ENCODE data around the gene SBNO1.

SBNO1 gene

DNA sequence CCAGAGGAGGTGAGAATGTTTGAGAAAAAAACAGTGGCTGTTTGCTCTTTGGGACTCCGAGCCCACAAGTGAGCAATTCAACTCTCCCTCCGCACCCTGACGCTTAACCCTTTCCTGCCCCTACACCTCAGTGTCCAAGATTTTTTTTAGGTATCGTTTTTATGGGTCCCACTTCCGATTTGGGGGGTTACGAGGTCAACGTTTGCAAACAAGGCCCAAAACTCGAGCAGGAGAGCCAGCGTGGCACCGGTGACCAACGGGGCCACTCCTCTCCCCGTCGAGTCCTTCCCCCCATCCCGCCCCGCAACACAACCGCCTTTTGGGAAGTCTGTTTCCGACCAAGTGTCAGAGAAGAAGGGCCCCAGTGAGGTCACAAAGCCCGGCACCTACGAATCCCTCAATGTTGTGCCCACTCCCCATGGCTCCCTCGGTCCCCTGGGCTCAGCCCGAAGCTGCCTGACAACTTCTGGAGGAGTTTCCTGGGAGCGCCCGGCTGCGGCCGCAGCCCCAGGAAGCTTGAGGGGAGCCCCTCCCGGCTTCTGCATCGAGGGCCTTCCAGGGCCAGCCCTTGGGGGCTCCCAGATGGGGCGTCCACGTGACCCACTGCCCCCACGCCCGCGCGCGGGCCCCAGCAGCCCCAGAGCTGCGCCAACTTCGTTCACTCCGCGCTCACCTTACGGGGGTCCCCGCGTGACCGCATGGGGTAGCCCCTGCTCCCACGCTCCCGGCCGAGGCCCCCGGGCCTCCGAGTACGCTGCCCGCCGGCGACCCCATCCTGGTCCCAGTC lies 94.2 kb downstream of the SBNO1 start (continued):
- TF ChIP-seq, protein P1, sequence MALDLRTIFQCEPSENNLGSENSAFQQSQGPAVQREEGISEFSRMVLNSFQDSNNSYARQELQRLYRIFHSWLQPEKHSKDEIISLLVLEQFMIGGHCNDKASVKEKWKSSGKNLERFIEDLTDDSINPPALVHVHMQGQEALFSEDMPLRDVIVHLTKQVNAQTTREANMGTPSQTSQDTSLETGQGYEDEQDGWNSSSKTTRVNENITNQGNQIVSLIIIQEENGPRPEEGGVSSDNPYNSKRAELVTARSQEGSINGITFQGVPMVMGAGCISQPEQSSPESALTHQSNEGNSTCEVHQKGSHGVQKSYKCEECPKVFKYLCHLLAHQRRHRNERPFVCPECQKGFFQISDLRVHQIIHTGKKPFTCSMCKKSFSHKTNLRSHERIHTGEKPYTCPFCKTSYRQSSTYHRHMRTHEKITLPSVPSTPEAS (tag by site-specific recombination; IDR thresholded peaks at IDR 0.05), result no peak
- TF ChIP-seq, protein P2, sequence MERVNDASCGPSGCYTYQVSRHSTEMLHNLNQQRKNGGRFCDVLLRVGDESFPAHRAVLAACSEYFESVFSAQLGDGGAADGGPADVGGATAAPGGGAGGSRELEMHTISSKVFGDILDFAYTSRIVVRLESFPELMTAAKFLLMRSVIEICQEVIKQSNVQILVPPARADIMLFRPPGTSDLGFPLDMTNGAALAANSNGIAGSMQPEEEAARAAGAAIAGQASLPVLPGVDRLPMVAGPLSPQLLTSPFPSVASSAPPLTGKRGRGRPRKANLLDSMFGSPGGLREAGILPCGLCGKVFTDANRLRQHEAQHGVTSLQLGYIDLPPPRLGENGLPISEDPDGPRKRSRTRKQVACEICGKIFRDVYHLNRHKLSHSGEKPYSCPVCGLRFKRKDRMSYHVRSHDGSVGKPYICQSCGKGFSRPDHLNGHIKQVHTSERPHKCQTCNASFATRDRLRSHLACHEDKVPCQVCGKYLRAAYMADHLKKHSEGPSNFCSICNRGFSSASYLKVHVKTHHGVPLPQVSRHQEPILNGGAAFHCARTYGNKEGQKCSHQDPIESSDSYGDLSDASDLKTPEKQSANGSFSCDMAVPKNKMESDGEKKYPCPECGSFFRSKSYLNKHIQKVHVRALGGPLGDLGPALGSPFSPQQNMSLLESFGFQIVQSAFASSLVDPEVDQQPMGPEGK (tag by site-specific recombination; IDR thresholded peaks at IDR 0.05), result peak; percentile 78
- TF ChIP-seq, protein P3, sequence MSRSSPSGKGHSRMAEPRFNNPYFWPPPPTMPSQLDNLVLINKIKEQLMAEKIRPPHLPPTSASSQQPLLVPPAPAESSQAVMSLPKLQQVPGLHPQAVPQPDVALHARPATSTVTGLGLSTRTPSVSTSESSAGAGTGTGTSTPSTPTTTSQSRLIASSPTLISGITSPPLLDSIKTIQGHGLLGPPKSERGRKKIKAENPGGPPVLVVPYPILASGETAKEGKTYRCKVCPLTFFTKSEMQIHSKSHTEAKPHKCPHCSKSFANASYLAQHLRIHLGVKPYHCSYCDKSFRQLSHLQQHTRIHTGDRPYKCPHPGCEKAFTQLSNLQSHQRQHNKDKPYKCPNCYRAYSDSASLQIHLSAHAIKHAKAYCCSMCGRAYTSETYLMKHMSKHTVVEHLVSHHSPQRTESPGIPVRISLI (tag by site-specific recombination; IDR thresholded peaks at IDR 0.05), result peak; percentile 56; the same call in 1 of the 2 replicates
- TF ChIP-seq ZNF423 (tag by site-specific recombination; IDR thresholded peaks at IDR 0.05) (no peak), ZBTB48 (tag by site-specific recombination; IDR thresholded peaks at IDR 0.05) (no peak; the same call in 1 of the 2 replicates), ZNF776 (tag by site-specific recombination; IDR thresholded peaks at IDR 0.05; ENCODE audit: borderline replicate concordance) (no peak), ZNF843 (tag by site-specific recombination; IDR thresholded peaks at IDR 0.05) (no peak), ZNF514 (tag by site-specific recombination; IDR thresholded peaks at IDR 0.05) (no peak), ZNF623 (tag by site-specific recombination; IDR thresholded peaks at IDR 0.05) (no peak), BCL11B (tag by site-specific recombination; IDR thresholded peaks at IDR 0.05; ENCODE audit: low read depth) (peak; percentile 45; the same call in 1 of the 2 replicates), ZNF157 (tag by site-specific recombination; IDR thresholded peaks at IDR 0.05) (no peak), GLIS2 (tag by site-specific recombination; IDR thresholded peaks at IDR 0.05) (peak; percentile 91), ZNF792 (tag by site-specific recombination; IDR thresholded peaks at IDR 0.05) (no peak), ZNF24 (tag by site-specific recombination; IDR thresholded peaks at IDR 0.05) (no peak), OSR2 (tag by site-specific recombination; IDR thresholded peaks at IDR 0.05) (no peak), ZNF48 (tag by site-specific recombination; IDR thresholded peaks at IDR 0.05) (no peak), ZNF391 (tag by site-specific recombination; IDR thresholded peaks at IDR 0.05; ENCODE audit: borderline replicate concordance, low read depth) (no peak), ZNF747 (tag by site-specific recombination; IDR thresholded peaks at IDR 0.05) (no peak), ZNF629 (tag by site-specific recombination; IDR thresholded peaks at IDR 0.05) (peak; percentile 41; the same call in 1 of the 2 replicates), ZNF600 (tag by site-specific recombination; IDR thresholded peaks at IDR 0.05) (no peak), ZBTB17 (tag by site-specific recombination; IDR thresholded peaks at IDR 0.05) (no peak), ZNF184 (tag by site-specific recombination; IDR thresholded peaks at IDR 0.05) (no peak), KLF7 (tag by site-specific recombination; IDR thresholded peaks at IDR 0.05; ENCODE audit: borderline replicate concordance) (no peak), ZNF404 (tag by site-specific recombination; IDR thresholded peaks at IDR 0.05) (no peak)
- TF ChIP-seq, protein P4, sequence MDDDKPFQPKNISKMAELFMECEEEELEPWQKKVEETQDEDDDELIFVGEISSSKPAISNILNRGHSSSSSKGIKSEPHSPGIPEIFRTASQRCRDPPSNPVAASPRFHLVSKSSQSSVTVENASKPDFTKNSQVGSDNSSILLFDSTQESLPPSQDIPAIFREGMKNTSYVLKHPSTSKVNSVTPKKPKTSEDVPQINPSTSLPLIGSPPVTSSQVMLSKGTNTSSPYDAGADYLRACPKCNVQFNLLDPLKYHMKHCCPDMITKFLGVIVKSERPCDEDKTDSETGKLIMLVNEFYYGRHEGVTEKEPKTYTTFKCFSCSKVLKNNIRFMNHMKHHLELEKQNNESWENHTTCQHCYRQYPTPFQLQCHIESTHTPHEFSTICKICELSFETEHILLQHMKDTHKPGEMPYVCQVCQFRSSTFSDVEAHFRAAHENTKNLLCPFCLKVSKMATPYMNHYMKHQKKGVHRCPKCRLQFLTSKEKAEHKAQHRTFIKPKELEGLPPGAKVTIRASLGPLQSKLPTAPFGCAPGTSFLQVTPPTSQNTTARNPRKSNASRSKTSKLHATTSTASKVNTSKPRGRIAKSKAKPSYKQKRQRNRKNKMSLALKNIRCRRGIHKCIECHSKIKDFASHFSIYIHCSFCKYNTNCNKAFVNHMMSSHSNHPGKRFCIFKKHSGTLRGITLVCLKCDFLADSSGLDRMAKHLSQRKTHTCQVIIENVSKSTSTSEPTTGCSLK (tag by site-specific recombination; IDR thresholded peaks at IDR 0.05), result no peak
- TF ChIP-seq, protein P5, sequence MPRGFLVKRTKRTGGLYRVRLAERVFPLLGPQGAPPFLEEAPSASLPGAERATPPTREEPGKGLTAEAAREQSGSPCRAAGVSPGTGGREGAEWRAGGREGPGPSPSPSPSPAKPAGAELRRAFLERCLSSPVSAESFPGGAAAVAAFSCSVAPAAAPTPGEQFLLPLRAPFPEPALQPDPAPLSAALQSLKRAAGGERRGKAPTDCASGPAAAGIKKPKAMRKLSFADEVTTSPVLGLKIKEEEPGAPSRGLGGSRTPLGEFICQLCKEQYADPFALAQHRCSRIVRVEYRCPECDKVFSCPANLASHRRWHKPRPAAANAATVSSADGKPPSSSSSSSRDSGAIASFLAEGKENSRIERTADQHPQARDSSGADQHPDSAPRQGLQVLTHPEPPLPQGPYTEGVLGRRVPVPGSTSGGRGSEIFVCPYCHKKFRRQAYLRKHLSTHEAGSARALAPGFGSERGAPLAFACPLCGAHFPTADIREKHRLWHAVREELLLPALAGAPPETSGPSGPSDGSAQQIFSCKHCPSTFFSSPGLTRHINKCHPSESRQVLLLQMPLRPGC (tag by site-specific recombination; IDR thresholded peaks at IDR 0.05), result no peak
- TF ChIP-seq, protein P6, sequence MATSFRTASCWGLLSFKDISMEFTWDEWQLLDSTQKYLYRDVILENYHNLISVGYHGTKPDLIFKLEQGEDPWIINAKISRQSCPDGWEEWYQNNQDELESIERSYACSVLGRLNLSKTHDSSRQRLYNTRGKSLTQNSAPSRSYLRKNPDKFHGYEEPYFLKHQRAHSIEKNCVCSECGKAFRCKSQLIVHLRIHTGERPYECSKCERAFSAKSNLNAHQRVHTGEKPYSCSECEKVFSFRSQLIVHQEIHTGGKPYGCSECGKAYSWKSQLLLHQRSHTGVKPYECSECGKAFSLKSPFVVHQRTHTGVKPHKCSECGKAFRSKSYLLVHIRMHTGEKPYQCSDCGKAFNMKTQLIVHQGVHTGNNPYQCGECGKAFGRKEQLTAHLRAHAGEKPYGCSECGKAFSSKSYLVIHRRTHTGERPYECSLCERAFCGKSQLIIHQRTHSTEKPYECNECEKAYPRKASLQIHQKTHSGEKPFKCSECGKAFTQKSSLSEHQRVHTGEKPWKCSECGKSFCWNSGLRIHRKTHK (tag by site-specific recombination; IDR thresholded peaks at IDR 0.05), result no peak
- TF ChIP-seq, protein P7, sequence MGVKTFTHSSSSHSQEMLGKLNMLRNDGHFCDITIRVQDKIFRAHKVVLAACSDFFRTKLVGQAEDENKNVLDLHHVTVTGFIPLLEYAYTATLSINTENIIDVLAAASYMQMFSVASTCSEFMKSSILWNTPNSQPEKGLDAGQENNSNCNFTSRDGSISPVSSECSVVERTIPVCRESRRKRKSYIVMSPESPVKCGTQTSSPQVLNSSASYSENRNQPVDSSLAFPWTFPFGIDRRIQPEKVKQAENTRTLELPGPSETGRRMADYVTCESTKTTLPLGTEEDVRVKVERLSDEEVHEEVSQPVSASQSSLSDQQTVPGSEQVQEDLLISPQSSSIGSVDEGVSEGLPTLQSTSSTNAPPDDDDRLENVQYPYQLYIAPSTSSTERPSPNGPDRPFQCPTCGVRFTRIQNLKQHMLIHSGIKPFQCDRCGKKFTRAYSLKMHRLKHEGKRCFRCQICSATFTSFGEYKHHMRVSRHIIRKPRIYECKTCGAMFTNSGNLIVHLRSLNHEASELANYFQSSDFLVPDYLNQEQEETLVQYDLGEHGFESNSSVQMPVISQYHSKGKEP (tag by site-specific recombination; IDR thresholded peaks at IDR 0.05), result no peak

All from HEK293 (cell line).